Measurements from ENCODE around the gene CHST7.

- TF ChIP-seq, protein P1, sequence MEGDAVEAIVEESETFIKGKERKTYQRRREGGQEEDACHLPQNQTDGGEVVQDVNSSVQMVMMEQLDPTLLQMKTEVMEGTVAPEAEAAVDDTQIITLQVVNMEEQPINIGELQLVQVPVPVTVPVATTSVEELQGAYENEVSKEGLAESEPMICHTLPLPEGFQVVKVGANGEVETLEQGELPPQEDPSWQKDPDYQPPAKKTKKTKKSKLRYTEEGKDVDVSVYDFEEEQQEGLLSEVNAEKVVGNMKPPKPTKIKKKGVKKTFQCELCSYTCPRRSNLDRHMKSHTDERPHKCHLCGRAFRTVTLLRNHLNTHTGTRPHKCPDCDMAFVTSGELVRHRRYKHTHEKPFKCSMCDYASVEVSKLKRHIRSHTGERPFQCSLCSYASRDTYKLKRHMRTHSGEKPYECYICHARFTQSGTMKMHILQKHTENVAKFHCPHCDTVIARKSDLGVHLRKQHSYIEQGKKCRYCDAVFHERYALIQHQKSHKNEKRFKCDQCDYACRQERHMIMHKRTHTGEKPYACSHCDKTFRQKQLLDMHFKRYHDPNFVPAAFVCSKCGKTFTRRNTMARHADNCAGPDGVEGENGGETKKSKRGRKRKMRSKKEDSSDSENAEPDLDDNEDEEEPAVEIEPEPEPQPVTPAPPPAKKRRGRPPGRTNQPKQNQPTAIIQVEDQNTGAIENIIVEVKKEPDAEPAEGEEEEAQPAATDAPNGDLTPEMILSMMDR (conservative IDR thresholded peaks at IDR 0.05; ENCODE audit: low read depth in 2 of 2) = no peak
- TF ChIP-seq EZH2 (IDR thresholded peaks at IDR 0.05; ENCODE audit: low read depth, unreplicated experiment) = no peak
- TF ChIP-seq EZH2phosphoT487 (IDR thresholded peaks at IDR 0.05; ENCODE audit: unreplicated experiment) = no peak
- TF ChIP-seq JUNB (IDR thresholded peaks at IDR 0.05; ENCODE audit: unreplicated experiment) = no peak
- no peak for TF ChIP-seq ZNF114 (CRISPR knock-in tag; IDR thresholded peaks at IDR 0.05)
- TF ChIP-seq POLR2AphosphoS5 (IDR thresholded peaks at IDR 0.05; ENCODE audit: low read depth) = no peak
- no peak for TF ChIP-seq CREB1 (CRISPR knock-in tag; IDR thresholded peaks at IDR 0.05; ENCODE audit: low read depth)
- TF ChIP-seq, protein P2, sequence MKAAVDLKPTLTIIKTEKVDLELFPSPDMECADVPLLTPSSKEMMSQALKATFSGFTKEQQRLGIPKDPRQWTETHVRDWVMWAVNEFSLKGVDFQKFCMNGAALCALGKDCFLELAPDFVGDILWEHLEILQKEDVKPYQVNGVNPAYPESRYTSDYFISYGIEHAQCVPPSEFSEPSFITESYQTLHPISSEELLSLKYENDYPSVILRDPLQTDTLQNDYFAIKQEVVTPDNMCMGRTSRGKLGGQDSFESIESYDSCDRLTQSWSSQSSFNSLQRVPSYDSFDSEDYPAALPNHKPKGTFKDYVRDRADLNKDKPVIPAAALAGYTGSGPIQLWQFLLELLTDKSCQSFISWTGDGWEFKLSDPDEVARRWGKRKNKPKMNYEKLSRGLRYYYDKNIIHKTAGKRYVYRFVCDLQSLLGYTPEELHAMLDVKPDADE (IDR thresholded peaks at IDR 0.05) = no peak
- no peak for TF ChIP-seq ZNF462 (CRISPR knock-in tag; IDR thresholded peaks at IDR 0.05)
- TF ChIP-seq REST (IDR thresholded peaks at IDR 0.05; ENCODE audit: unreplicated experiment) = no peak
- no peak for TF ChIP-seq ZNF331 (CRISPR knock-in tag; IDR thresholded peaks at IDR 0.05; ENCODE audit: low read depth)
Measured at GRCh38 chrX:46602468-46603102, 29.0 kb downstream of the CHST7 start.
